Stimulated activated CD4-positive, alpha-beta T cell treated with anti-CD3 and anti-CD28 coated beads, Interleukin-12 subunit alpha, Interleukin-12 subunit beta, amount 100 ng/mL, for 4 hours (primary cell): Measurements from ENCODE around the gene SESTD1.
"Not testable (repeated sequence)": the region's sequence is repeated elsewhere in the genome, so short reads cannot be mapped to it uniquely, and the experiment has no call there.

ENCODE experiments used
- DNase-seq: peaks from one replicate; pipeline ENCODE4 v3.0.0-alpha.2; 2020

Gene SESTD1

GRCh38 chr2:179096090-179096489, 168.5 kb downstream of the SESTD1 start:
- no peak for DNase-seq

GRCh38 chr2:179092912-179093311, 171.7 kb downstream of the SESTD1 start:
- not testable (repeated sequence) for DNase-seq

- no peak for DNase-seq
Measured at GRCh38 chr2:179082697-179083096, 181.9 kb downstream of the SESTD1 start.

GRCh38 chr2:179081954-179082353, 182.7 kb downstream of the SESTD1 start:
- DNase-seq = no peak

- DNase-seq = no peak
Measured at GRCh38 chr2:179072527-179072926, 192.1 kb downstream of the SESTD1 start.

DNA sequence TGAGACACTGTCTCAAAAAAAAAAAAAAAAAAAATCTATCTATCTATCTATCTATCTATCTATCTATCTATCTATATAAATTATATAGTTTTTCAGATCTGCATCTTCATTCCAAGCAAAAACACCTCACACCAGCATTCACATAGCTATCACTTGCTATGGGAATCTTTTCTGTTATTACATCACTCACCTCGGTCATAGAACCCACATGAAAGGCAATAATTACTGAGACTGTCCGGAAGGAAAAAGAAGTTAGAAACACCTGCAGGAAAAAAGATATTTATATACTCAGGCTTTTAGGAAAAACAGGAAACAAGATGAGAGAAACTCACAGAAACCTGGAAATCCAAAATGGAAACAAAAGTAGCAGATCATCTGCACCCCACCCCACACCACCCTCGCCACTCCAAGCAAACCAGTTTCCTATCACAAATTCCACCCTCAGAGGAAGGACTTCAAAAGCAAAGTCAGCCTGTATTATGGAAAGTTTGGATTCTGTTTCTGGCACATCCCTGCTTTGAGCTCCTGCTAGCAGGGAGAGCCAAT, 192.7 kb downstream of the SESTD1 start:
- no peak for DNase-seq

GRCh38 chr2:179070895-179071294, 193.7 kb downstream of the SESTD1 start:
- no peak for DNase-seq

DNA sequence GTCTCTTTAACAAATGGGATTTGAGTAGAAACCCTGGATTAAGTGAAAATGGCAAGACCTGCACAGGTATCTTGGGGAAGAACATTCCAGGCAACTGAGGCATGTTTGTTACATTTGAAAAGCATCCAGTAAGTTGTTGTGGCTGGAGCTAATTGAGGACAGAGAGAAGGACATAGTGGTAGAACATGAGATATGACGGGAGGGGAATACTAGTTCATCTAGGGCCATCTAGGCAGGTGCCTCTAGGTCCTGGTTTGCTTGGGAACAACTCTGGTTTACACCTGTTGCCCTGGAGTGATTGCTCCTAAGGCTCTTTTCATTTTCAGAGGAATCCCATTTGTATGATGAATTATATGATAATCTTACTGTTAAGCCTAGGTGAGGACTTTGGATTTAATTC, 194.9 kb downstream of the SESTD1 start:
- DNase-seq = no peak

GRCh38 chr2:179068991-179069643, 195.5 kb downstream of the SESTD1 start:
- no peak for DNase-seq

DNA sequence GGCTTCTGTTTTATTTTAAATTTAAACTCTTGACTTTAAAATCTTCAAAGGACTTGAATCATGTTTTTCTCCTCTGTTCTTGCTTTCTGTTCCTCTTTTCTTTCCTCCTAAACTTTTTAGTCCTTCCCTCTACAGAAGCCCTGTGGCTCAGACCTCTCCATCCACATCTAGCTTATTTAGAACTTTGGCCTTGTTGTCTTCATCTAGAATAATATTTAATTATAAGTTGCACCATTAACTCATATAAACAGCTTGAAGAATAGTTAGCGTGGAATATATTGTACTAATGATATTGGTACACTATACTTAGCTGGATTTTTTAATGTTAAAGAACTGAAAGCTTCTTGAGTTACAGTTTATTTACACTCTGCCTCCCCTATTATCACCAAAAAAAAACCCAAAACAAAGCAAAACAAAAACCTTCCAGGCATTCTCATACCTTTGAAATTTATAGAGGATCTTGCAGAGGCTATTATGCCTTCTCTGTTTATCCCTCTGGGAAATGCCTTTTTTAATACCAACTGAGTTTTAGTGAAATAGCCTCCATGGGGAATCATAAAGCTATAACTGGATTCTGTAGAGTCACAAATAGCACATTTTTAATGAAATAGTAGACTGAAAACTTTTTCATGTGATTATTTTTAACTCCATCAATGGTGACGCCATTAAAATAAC, 205.5 kb downstream of the SESTD1 start:
- no peak for DNase-seq

DNA sequence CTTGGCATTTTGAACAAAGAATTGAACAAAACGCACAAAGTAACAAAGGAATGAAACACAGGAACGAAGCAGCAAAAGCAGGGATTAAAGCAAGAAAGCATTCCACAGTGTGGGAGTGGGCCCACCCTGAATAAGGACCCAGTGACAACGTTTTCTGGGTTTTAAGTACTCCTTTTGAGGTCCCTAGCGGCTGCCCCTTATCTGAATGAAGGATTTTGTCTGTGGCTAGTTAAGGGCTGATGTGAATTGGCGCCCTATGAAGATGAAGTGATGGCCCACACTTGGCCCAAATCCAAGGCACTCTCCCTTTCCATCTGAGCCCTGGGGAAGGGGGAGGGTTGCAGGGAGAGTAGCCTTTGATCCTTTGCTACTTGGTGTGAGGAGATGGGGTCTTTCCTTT, 206.9 kb downstream of the SESTD1 start:
- DNase-seq = no peak

DNA sequence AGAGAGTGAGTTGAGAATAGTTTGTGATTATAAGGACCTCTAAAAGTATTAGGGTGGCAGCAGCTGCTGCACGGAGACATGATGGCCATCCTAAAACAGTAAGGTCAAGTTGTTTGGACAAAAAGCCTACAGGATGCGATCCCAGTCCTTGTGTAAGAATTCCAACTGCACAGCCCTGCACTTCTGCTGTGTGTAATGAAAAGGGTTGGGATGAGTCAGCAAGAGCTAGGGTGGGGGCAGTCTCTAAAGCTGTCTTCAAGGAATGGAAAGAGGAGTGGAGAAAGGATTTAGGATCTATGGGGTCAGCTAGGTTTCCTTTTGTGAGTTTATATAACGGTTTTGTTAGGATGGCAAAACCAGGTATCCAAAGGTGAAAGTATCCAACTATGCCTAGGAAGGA, 211.1 kb downstream of the SESTD1 start:
- DNase-seq = not testable (repeated sequence)
